H1 (cell line): ENCODE results near the gene PSME2. TPM values are rescaled to one million over a fixed set of nuclear protein-coding genes. Genes with fewer than 3 reads are reported as not detected.

Source experiments
- BACH1 ChIP-seq: IDR thresholded peaks from 2 replicates; pipeline ENCODE4 v1.6.1; 2012; ENCODE audit warnings: low read length, improper control_type of control experiment
- CTCF ChIP-seq, 3 experiments: IDR thresholded peaks; 1 replicate in 2 of 3; 2 replicates in 1 of 3; pipeline versions ENCODE4 v1.5.1 to v1.6.1; 2011; ENCODE audit warnings: low read length in 3 of 3, mild to moderate bottlenecking in 3 of 3, inconsistent platforms in 2 of 3, low read depth in 1 of 3, moderate library complexity in 1 of 3; ENCODE audit not compliant: insufficient read depth in 1 of 3; ENCODE audit errors: control extremely low read depth in 1 of 3
- KDM1A ChIP-seq: fragments of 200-600, 300-600 bp; sonication (generic); IDR thresholded peaks from 2 replicates; pipeline ENCODE4 v1.7.1; 2016; ENCODE audit warnings: mild to moderate bottlenecking, low read length, borderline replicate concordance
- RAD21 ChIP-seq, 2 experiments: IDR thresholded peaks in 1 of 2; conservative IDR thresholded peaks in 1 of 2; 2 replicates each; pipeline ENCODE4 v1.6.1; 2011; ENCODE audit warnings: low read depth in 2 of 2, low read length in 2 of 2, improper control_type of control experiment in 1 of 2, inconsistent platforms in 1 of 2, mild to moderate bottlenecking in 1 of 2, moderate library complexity in 1 of 2
- SIN3A ChIP-seq, 2 experiments: IDR thresholded peaks in 1 of 2; conservative IDR thresholded peaks in 1 of 2; 2 replicates each; pipeline ENCODE4 v1.6.1; 2011 to 2012; ENCODE audit warnings: low read length in 2 of 2, improper control_type of control experiment in 1 of 2, low read depth in 1 of 2, mild to moderate bottlenecking in 1 of 2
- SIX5 ChIP-seq: IDR thresholded peaks from 2 replicates; pipeline ENCODE4 v1.6.1; 2011; ENCODE audit warnings: mild to moderate bottlenecking, low read depth, low read length
- SRF ChIP-seq: IDR thresholded peaks from 2 replicates; pipeline ENCODE4 v1.6.1; 2011; ENCODE audit warnings: mild to moderate bottlenecking, low read depth, low read length, moderate library complexity
- USF2 ChIP-seq: IDR thresholded peaks from 2 replicates; pipeline ENCODE4 v1.6.1; 2011; ENCODE audit warnings: low read length, improper control_type of control experiment
- polyA plus RNA-seq, 7 experiments: library from polyadenylated mRNA; depleted of rRNA in 3 of 7; stranded (reverse) in 5 of 7; unstranded in 2 of 7; fragments of >200 nt in 5 of 7; fragments of 200-250 nt in 2 of 7; gene quantifications; 1 replicate in 5 of 7; 2 replicates in 1 of 7; 4 replicates in 1 of 7; pipeline versions ENCODE4 v1.2.1 to v1.2.3, GENCODE V29; 2011 to 2013; ENCODE audit warnings: missing spikeins in 2 of 7, mixed read lengths in 2 of 7
- total RNA-seq: library from RNA; stranded (reverse); fragmentation: NEBNext Ultra II Directional; extraction: Animal tissue kit (Norgen Biotek cat#: 25700); gene quantifications from 2 replicates; pipeline ENCODE4 v1.2.1, GENCODE V29; 2021
- TF ChIP-seq, protein P1 (sequence below): IDR thresholded peaks from 2 replicates; pipeline ENCODE4 v1.6.1; 2011; ENCODE audit warnings: low read depth, mild to moderate bottlenecking, low read length; ENCODE audit not compliant: insufficient read depth

The PSME2 gene
- total and polyA plus RNA-seq, 2 of the 8 experiments (the other 6 are each of a cell fraction or from before 2014, with no cell fraction given): 71.8 to 111 TPM

DNA sequence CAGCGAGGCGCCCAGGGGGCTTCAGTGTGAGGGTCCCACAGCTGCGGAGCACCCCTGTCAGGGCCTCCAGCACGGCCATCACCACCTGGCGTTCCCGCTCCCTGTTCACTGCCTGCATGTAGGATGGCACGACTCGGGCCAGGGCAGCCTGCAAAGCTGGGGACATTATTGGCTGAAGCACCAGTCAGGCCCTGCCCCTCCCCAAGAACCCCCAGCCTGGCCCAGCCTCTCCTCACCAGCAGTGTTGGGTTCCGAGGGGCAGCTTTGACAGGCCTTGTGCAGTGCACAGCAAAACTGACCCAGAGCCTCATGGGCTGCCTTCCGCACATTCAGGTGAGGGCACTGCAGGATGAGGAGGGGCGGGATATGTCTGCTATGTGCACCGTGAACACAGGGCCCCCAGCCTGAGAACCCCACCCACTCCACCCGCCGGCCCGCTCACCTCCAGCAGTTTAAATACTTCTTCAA lies 36.6 kb upstream of the PSME2 start (continued):
- no peak for TF ChIP-seq SIN3A (conservative IDR thresholded peaks at IDR 0.05 in 1 of 2, IDR thresholded peaks at IDR 0.05 in 1 of 2; ENCODE audit: low read depth in 1 of 2, low read length in 2 of 2)
- no peak for TF ChIP-seq KDM1A
- TF ChIP-seq CTCF (IDR thresholded peaks at IDR 0.05; ENCODE audit: control extremely low read depth in 1 of 3, insufficient read depth in 1 of 3, low read depth in 1 of 3, low read length in 3 of 3): no peak
- TF ChIP-seq RAD21 (IDR thresholded peaks at IDR 0.05 in 1 of 2, conservative IDR thresholded peaks at IDR 0.05 in 1 of 2; ENCODE audit: low read depth in 2 of 2, low read length in 2 of 2): no peak
- no peak for TF ChIP-seq SIX5
- TF ChIP-seq, protein P1, sequence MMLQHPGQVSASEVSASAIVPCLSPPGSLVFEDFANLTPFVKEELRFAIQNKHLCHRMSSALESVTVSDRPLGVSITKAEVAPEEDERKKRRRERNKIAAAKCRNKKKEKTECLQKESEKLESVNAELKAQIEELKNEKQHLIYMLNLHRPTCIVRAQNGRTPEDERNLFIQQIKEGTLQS: no peak
- no peak for TF ChIP-seq BACH1
- TF ChIP-seq SRF: no peak
- no peak for TF ChIP-seq USF2
